Measurements from ENCODE around the gene SEC31B. TPM values are rescaled to one million over a fixed set of nuclear protein-coding genes. Genes with fewer than 3 reads are reported as not detected.
A peak's percentile ranks its signal among the peaks of the same experiment; 100 is the strongest.

The SEC31B gene
- total RNA-seq, 1 donor from 2014 or later, result 19.6 TPM

DNA sequence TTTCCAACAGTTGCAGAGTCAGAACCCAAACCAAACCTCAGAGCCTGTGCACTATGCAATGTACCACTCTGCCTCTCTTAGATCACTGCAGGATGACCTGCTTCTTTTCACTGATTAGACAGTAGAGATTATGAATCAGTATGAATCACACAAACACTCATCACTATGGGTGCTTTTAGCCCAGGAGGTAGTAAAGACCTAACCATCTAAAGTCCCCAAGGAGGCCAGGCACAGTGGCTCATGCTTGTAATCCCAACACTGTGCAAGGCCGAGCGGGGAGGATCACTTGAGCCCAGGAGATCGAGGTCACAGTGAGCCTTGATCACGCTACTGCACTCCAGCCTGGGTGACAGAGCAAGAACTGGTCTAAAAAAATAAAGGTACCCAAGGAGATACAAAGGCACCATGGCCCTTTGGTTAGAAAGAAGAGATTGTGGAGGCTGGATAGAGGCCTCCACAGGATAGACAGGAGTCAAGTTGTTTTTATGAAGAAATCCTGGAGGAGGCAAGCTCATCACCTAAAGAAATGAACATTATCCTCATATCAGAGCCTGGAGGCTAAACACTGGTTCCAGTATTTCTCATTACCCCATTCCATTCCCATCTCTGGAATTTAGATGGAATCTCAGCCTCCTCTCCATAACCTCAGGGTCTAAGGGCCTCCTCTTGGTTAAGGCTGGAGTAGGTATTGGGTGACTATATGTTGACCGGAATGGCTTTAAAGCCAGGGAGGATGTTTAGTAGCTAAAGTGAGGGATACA lies 12.9 kb downstream of the SEC31B start:
- DNase-seq (ENCODE audit: extremely low spot score, unreplicated experiment), result no peak
- peaks cover 23% of the 10 kb centered on the region for H3K36me3 Mint-ChIP-seq (ENCODE audit: unreplicated experiment)
- H3K27ac Mint-ChIP-seq (ENCODE audit: unreplicated experiment), result no peak overlapping the region
- H3K4me1 Mint-ChIP-seq (ENCODE audit: unreplicated experiment), result peaks cover 38% of the 10 kb centered on the region
- no peaks in the 10 kb centered on the region for H3K9me3 Mint-ChIP-seq (ENCODE audit: unreplicated experiment)
- no peaks in the 10 kb centered on the region for H3K27me3 Mint-ChIP-seq (ENCODE audit: unreplicated experiment)
- TF ChIP-seq, protein P1, sequence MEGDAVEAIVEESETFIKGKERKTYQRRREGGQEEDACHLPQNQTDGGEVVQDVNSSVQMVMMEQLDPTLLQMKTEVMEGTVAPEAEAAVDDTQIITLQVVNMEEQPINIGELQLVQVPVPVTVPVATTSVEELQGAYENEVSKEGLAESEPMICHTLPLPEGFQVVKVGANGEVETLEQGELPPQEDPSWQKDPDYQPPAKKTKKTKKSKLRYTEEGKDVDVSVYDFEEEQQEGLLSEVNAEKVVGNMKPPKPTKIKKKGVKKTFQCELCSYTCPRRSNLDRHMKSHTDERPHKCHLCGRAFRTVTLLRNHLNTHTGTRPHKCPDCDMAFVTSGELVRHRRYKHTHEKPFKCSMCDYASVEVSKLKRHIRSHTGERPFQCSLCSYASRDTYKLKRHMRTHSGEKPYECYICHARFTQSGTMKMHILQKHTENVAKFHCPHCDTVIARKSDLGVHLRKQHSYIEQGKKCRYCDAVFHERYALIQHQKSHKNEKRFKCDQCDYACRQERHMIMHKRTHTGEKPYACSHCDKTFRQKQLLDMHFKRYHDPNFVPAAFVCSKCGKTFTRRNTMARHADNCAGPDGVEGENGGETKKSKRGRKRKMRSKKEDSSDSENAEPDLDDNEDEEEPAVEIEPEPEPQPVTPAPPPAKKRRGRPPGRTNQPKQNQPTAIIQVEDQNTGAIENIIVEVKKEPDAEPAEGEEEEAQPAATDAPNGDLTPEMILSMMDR (IDR thresholded peaks at IDR 0.05), result no peak
- no peak overlapping the region for H3K4me3 Mint-ChIP-seq (ENCODE audit: unreplicated experiment)

DNA sequence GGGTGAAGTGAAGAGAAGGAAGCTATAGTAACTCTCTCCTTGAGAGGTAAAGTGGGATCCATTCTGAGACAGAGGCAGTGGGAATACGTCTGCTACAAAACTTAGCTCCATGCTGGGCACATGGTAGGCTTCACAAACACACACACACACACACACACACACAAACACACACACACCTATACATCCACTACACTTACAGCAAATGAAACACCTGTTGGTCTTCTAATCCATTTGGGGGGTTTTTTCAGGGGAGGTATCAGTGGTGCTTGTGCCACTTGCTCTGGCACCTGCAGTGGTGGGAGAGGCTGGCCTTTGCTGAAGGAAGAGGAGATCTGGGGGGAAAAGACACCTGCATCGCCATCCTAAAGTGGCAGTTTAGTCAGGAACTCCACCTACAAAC lies 14.5 kb downstream of the SEC31B start:
- H3K4me1 Mint-ChIP-seq (ENCODE audit: unreplicated experiment), result peaks cover 38% of the 10 kb centered on the region
- no peaks in the 10 kb centered on the region for H3K9me3 Mint-ChIP-seq (ENCODE audit: unreplicated experiment)
- H3K27ac Mint-ChIP-seq (ENCODE audit: unreplicated experiment), result no peak overlapping the region
- H3K4me3 Mint-ChIP-seq (ENCODE audit: unreplicated experiment), result no peak overlapping the region
- no peaks in the 10 kb centered on the region for H3K27me3 Mint-ChIP-seq (ENCODE audit: unreplicated experiment)
- DNase-seq (ENCODE audit: extremely low spot score, unreplicated experiment), result no peak
- TF ChIP-seq, protein P1 (IDR thresholded peaks at IDR 0.05), result no peak
- H3K36me3 Mint-ChIP-seq (ENCODE audit: unreplicated experiment), result peaks cover 32% of the 10 kb centered on the region

DNA sequence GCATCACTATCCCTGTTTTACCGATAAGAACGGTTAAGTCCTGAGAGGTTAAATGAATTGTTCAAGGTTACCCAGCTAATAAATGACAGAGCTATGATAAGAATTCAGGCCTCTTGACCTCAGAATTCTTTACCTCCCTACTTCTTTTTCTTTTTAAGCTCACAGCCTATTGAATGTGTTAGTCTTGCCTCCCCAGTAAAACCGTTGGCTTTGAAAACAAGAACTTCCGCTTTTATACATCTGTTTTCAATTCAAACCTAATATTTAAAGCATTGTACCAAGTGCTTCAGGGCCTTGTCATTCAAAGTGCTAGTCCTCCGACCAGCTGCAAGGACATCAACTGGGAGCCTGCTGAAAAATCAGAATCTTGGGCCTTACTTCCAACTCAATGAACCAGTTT lies 15.6 kb downstream of the SEC31B start:
- TF ChIP-seq, protein P1 (IDR thresholded peaks at IDR 0.05), result no peak
- DNase-seq (ENCODE audit: extremely low spot score, unreplicated experiment), result no peak
- Mint-ChIP-seq H3K27ac (ENCODE audit: unreplicated experiment) (peak overlapping the region; percentile 64), H3K36me3 (ENCODE audit: unreplicated experiment) (peaks cover 39% of the 10 kb centered on the region), H3K9me3 (ENCODE audit: unreplicated experiment) (no peaks in the 10 kb centered on the region), H3K4me3 (ENCODE audit: unreplicated experiment) (no peak overlapping the region), H3K4me1 (ENCODE audit: unreplicated experiment) (peaks cover 38% of the 10 kb centered on the region), H3K27me3 (ENCODE audit: unreplicated experiment) (no peaks in the 10 kb centered on the region)

DNA sequence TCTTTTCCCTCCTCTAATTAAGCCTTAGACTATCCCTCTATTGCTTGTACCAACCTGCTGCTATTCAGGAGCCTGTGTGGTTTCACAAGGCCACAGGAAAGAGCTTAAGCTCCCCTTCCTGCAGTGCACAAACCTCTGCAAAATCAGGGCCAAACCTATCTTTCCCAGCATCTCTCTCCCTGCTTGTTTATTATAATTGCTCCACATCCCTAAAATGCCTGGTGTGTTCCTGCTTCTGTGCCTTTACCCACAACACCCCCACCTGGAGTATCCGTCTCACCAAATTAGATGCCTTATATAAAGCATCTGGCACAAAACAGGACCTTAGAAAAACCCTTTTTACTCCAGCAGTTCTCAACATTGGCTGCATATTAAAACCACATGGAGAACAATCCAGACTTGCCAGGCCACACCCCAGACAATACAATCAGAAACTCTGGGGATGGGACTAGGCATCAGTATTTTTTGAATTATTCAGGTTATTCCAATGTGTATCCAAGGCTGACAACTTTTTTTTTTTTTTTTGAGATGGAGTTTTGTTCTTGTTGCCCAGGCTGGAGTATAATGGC lies 16.7 kb downstream of the SEC31B start:
- Mint-ChIP-seq H3K9me3 (ENCODE audit: unreplicated experiment) (no peaks in the 10 kb centered on the region), H3K4me3 (ENCODE audit: unreplicated experiment) (no peak overlapping the region), H3K36me3 (ENCODE audit: unreplicated experiment) (peaks cover 44% of the 10 kb centered on the region), H3K27ac (ENCODE audit: unreplicated experiment) (no peak overlapping the region), H3K4me1 (ENCODE audit: unreplicated experiment) (peaks cover 37% of the 10 kb centered on the region), H3K27me3 (ENCODE audit: unreplicated experiment) (no peaks in the 10 kb centered on the region)
- TF ChIP-seq, protein P1 (IDR thresholded peaks at IDR 0.05), result no peak
- DNase-seq (ENCODE audit: extremely low spot score, unreplicated experiment), result no peak

DNA sequence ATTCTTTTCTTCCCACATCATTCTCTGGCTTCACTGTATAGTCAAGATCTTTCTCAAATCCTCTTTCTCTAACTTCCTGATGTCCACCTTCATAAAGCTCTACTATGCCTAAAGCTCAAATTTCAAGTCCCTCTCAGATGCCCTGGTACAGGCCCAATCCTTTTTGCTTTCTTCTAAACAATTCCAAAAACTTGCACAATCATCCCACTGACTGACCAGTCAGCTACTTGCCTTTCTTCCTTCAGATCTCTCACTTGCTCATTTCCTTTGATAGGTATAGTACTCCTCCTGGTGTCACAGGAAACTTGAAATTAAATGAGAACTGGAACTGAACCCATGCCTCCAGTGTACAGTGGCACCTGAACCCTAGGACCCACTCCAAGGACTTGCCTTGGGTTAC lies 18.2 kb downstream of the SEC31B start:
- no peaks in the 10 kb centered on the region for H3K27me3 Mint-ChIP-seq (ENCODE audit: unreplicated experiment)
- peaks cover 32% of the 10 kb centered on the region for H3K4me1 Mint-ChIP-seq (ENCODE audit: unreplicated experiment)
- no peak for DNase-seq (ENCODE audit: extremely low spot score, unreplicated experiment)
- H3K4me3 Mint-ChIP-seq (ENCODE audit: unreplicated experiment), result no peak overlapping the region
- no peaks in the 10 kb centered on the region for H3K9me3 Mint-ChIP-seq (ENCODE audit: unreplicated experiment)
- no peak overlapping the region for H3K27ac Mint-ChIP-seq (ENCODE audit: unreplicated experiment)
- TF ChIP-seq, protein P1 (IDR thresholded peaks at IDR 0.05), result no peak
- peaks cover 48% of the 10 kb centered on the region for H3K36me3 Mint-ChIP-seq (ENCODE audit: unreplicated experiment)
